Activated CD4-positive, CD25-positive, alpha-beta regulatory T cell (primary cell): ENCODE measurements around the gene C5orf63.
"Not testable (repeated sequence)": the region's sequence is repeated elsewhere in the genome, so short reads cannot be mapped to it uniquely, and the experiment has no call there.

Experiments
- DNase-seq, 4 experiments: peaks; one replicate each; lab custom pipeline; 2025; lab: John Stamatoyannopoulos, UW

Gene C5orf63

GRCh38 chr5:127074466-127074865, 1.2 kb upstream of the C5orf63 start:
- DNase-seq = no peak

GRCh38 chr5:127070243-127070642, 3.1 kb downstream of the C5orf63 start:
- DNase-seq = no peak

- DNase-seq = no peak
Observed at GRCh38 chr5:127068493-127069214, 4.6 kb downstream of the C5orf63 start.

- DNase-seq = no peak
Observed at GRCh38 chr5:127066721-127067120, 6.6 kb downstream of the C5orf63 start.

GRCh38 chr5:127064253-127064840, 9.0 kb downstream of the C5orf63 start:
- no peak for DNase-seq

- DNase-seq = no peak
Observed at GRCh38 chr5:127063257-127063913, 9.9 kb downstream of the C5orf63 start.

- no peak for DNase-seq
Observed at GRCh38 chr5:127061956-127062355, 11.3 kb downstream of the C5orf63 start.

GRCh38 chr5:127061537-127061936, 11.8 kb downstream of the C5orf63 start:
- no peak for DNase-seq

GRCh38 chr5:127060470-127060985, 12.8 kb downstream of the C5orf63 start:
- no peak for DNase-seq

- DNase-seq = no peak
Observed at GRCh38 chr5:127056896-127057295, 16.4 kb downstream of the C5orf63 start.

- no peak for DNase-seq
Observed at GRCh38 chr5:127055880-127056653, 17.2 kb downstream of the C5orf63 start.

- DNase-seq = not testable (repeated sequence)
Observed at GRCh38 chr5:127053551-127053950, 19.8 kb downstream of the C5orf63 start.

GRCh38 chr5:127053049-127053448, 20.3 kb downstream of the C5orf63 start:
- DNase-seq = no peak

GRCh38 chr5:127051591-127051990, 21.7 kb downstream of the C5orf63 start:
- no peak for DNase-seq

- DNase-seq = no peak
Observed at GRCh38 chr5:127046343-127047072, 26.8 kb downstream of the C5orf63 start.

- DNase-seq = no peak
Observed at GRCh38 chr5:127042593-127042992, 30.7 kb downstream of the C5orf63 start.

- DNase-seq = no peak
Observed at GRCh38 chr5:127041571-127041970, 31.7 kb downstream of the C5orf63 start.

- DNase-seq = no peak
Observed at GRCh38 chr5:127040796-127041520, 32.3 kb downstream of the C5orf63 start.

GRCh38 chr5:127038550-127038949, 34.8 kb downstream of the C5orf63 start:
- DNase-seq = no peak

- DNase-seq = no peak
Observed at GRCh38 chr5:127031863-127032232, 41.5 kb downstream of the C5orf63 start.
